ENCODE results near the gene C1orf185.

C1orf185 gene

GRCh38 chr1:51101976-51102375, at the start of gene C1orf185:
C1orf185 (plus strand) TSS chr1:51102228; CDS start chr1:51102234, 6 bp downstream.
- Mint-ChIP-seq H3K9me3 (no peaks in the 10 kb centered on the region), H3K4me3 (no peak within 1 kb of the TSS), H3K27ac (no peak within 1 kb of the TSS), H3K4me1 (ENCODE audit: low read depth) (no peaks in the 10 kb centered on the region), H3K27me3 (ENCODE audit: low read depth) (peaks cover 14% of the 10 kb centered on the region), H3K36me3 (ENCODE audit: low read depth) (no peaks in the 10 kb centered on the region)

- H3K4me1 Mint-ChIP-seq (ENCODE audit: low read depth): no peaks in the 10 kb centered on the region
- no peak overlapping the region for H3K4me3 Mint-ChIP-seq
- H3K9me3 Mint-ChIP-seq: no peaks in the 10 kb centered on the region
These were observed 43.2 kb upstream of the C1orf185 start for GRCh38 chr1:51058858-51059257.

GRCh38 chr1:51061231-51061918, 40.7 kb upstream of the C1orf185 start:
- H3K27me3 Mint-ChIP-seq (ENCODE audit: low read depth): peaks cover 4% of the 10 kb centered on the region
- no peak overlapping the region for H3K4me3 Mint-ChIP-seq
- no peaks in the 10 kb centered on the region for H3K4me1 Mint-ChIP-seq (ENCODE audit: low read depth)
- no peaks in the 10 kb centered on the region for H3K36me3 Mint-ChIP-seq (ENCODE audit: low read depth)
- no peak overlapping the region for H3K27ac Mint-ChIP-seq
- H3K9me3 Mint-ChIP-seq: no peaks in the 10 kb centered on the region

More at GRCh38 chr1:51058858-51059257, 43.2 kb upstream of the C1orf185 start:
- Mint-ChIP-seq H3K27me3 (ENCODE audit: low read depth) (peaks cover 5% of the 10 kb centered on the region), H3K27ac (no peak overlapping the region), H3K36me3 (ENCODE audit: low read depth) (no peaks in the 10 kb centered on the region)

GRCh38 chr1:51063121-51063520, 38.9 kb upstream of the C1orf185 start:
- Mint-ChIP-seq H3K27ac (no peak overlapping the region), H3K27me3 (ENCODE audit: low read depth) (peaks cover 4% of the 10 kb centered on the region), H3K9me3 (no peaks in the 10 kb centered on the region), H3K36me3 (ENCODE audit: low read depth) (no peaks in the 10 kb centered on the region), H3K4me3 (no peak overlapping the region), H3K4me1 (ENCODE audit: low read depth) (no peaks in the 10 kb centered on the region)

GRCh38 chr1:51070011-51070410, 32.0 kb upstream of the C1orf185 start:
- H3K36me3 Mint-ChIP-seq (ENCODE audit: low read depth): no peaks in the 10 kb centered on the region
- no peak overlapping the region for H3K4me3 Mint-ChIP-seq
- peaks cover 21% of the 10 kb centered on the region for H3K27me3 Mint-ChIP-seq (ENCODE audit: low read depth)
- H3K9me3 Mint-ChIP-seq: no peaks in the 10 kb centered on the region
- H3K4me1 Mint-ChIP-seq (ENCODE audit: low read depth): no peaks in the 10 kb centered on the region
- no peak overlapping the region for H3K27ac Mint-ChIP-seq

DNA sequence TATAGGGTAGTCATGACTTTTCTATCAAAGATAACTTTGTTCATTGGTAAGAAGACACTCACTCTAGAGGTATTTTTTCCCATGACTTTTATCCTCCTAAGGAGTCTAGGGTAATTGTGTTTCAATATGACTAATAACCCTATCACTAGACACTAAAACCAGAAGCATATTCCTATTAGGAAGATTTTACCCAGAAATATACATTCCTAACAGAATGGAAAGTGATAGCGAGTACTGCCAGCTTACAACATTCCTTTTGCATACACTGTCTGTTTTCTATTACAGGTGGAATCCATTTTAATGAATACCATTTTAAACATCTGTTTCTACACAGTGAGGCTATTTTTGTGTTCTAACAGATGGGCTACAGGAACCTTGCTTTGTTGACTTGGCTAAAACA, 31.4 kb upstream of the C1orf185 start:
- Mint-ChIP-seq H3K27me3 (ENCODE audit: low read depth) (peaks cover 21% of the 10 kb centered on the region), H3K9me3 (no peaks in the 10 kb centered on the region), H3K4me1 (ENCODE audit: low read depth) (no peaks in the 10 kb centered on the region), H3K36me3 (ENCODE audit: low read depth) (no peaks in the 10 kb centered on the region), H3K4me3 (no peak overlapping the region), H3K27ac (no peak overlapping the region)

GRCh38 chr1:51071291-51072042, 30.6 kb upstream of the C1orf185 start:
- no peaks in the 10 kb centered on the region for H3K4me1 Mint-ChIP-seq (ENCODE audit: low read depth)
- H3K9me3 Mint-ChIP-seq: no peaks in the 10 kb centered on the region
- H3K27ac Mint-ChIP-seq: no peak overlapping the region
- H3K36me3 Mint-ChIP-seq (ENCODE audit: low read depth): no peaks in the 10 kb centered on the region
- no peak overlapping the region for H3K4me3 Mint-ChIP-seq
- peaks cover 21% of the 10 kb centered on the region for H3K27me3 Mint-ChIP-seq (ENCODE audit: low read depth)

DNA sequence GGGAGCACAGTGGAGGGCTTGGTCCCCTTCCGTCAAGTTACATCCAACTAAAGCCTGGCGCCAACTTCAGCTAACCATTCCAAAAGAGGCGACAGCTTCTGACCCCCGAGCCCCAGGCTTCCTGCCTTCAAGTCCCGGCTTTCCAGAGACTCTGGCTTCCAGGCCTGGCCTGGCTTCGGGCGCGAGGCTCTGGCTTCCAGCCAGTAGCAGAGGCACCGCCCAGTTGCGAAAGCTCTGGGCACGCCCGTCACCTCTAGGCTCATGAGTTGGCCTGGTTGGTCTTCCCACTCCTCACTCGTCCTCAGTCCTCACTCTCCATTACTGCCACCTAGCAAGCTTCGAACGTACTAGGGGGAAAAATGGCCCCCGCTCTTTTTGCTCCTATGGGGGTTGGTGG, 30.0 kb upstream of the C1orf185 start:
- Mint-ChIP-seq H3K4me3 (no peak overlapping the region), H3K4me1 (ENCODE audit: low read depth) (no peaks in the 10 kb centered on the region), H3K9me3 (no peaks in the 10 kb centered on the region), H3K36me3 (ENCODE audit: low read depth) (no peaks in the 10 kb centered on the region), H3K27ac (no peak overlapping the region), H3K27me3 (ENCODE audit: low read depth) (peaks cover 21% of the 10 kb centered on the region)

DNA sequence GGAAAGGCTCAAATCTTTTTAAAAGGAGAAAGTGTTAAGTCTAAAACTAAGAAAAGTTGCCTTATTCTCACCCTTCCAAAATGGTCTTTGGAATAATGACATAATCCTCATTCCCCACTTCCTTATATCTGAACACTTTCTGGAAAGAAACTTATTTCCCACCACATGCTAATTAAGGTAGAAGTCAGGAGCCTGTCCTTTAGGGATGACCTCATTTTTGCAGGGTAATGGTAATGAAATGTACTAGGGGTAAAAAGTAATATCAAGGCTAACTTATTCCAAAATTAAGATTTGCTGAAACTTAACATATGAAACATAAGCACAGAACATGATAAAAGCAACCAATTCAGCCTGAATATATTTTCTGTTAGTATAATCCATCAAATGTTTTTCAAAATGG, 29.4 kb upstream of the C1orf185 start:
- Mint-ChIP-seq H3K4me3 (no peak overlapping the region), H3K9me3 (no peaks in the 10 kb centered on the region), H3K4me1 (ENCODE audit: low read depth) (no peaks in the 10 kb centered on the region), H3K36me3 (ENCODE audit: low read depth) (no peaks in the 10 kb centered on the region), H3K27me3 (ENCODE audit: low read depth) (peaks cover 21% of the 10 kb centered on the region), H3K27ac (no peak overlapping the region)

DNA sequence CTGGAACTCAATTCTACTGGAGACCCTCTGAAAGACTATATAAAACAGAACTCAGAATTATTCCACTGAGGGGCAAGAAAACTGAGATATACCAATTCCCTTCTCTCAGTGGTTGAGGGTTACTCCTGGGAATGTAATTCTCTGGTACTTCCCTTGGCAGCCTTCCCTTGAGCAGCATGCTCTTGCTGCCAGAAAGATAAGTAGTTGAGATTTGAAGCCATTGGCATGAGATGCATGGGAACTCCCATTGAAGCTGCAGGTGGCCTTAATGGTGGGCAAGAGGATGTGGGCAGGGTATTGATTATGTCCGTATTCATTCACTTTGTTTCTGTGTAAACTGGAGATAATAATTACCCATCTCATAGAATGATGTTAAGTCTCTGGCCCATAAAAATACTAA, 28.6 kb upstream of the C1orf185 start:
- Mint-ChIP-seq H3K9me3 (no peaks in the 10 kb centered on the region), H3K27me3 (ENCODE audit: low read depth) (peaks cover 23% of the 10 kb centered on the region), H3K4me1 (ENCODE audit: low read depth) (no peaks in the 10 kb centered on the region), H3K4me3 (no peak overlapping the region), H3K27ac (no peak overlapping the region), H3K36me3 (ENCODE audit: low read depth) (no peaks in the 10 kb centered on the region)

GRCh38 chr1:51086496-51087271, 15.3 kb upstream of the C1orf185 start:
- H3K9me3 Mint-ChIP-seq: no peaks in the 10 kb centered on the region
- no peaks in the 10 kb centered on the region for H3K36me3 Mint-ChIP-seq (ENCODE audit: low read depth)
- peaks cover 19% of the 10 kb centered on the region for H3K27me3 Mint-ChIP-seq (ENCODE audit: low read depth)
- H3K27ac Mint-ChIP-seq: no peak overlapping the region
- no peak overlapping the region for H3K4me3 Mint-ChIP-seq
- H3K4me1 Mint-ChIP-seq (ENCODE audit: low read depth): no peaks in the 10 kb centered on the region

DNA sequence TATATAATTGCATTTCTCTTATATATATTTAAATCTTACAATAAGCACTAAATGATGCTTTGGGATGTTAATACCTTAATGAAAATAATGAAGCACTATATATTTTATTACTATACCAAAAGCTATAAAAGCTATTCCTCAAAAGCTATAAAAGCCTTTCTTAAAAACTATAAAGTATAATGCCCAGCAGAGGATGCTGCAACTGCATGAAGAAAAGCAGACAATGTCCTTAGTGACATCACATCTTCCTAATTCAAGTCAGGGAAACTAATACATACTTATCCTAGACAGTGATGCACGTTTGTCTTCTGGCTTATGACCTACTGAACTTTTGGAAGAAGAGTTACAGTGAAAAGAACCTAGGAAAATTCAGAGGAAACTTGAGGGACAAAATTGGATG, 13.6 kb upstream of the C1orf185 start:
- Mint-ChIP-seq H3K4me1 (ENCODE audit: low read depth) (no peaks in the 10 kb centered on the region), H3K4me3 (no peak overlapping the region), H3K27me3 (ENCODE audit: low read depth) (peaks cover 26% of the 10 kb centered on the region), H3K27ac (no peak overlapping the region), H3K9me3 (no peaks in the 10 kb centered on the region), H3K36me3 (ENCODE audit: low read depth) (no peaks in the 10 kb centered on the region)

- H3K9me3 Mint-ChIP-seq: no peaks in the 10 kb centered on the region
- H3K4me1 Mint-ChIP-seq (ENCODE audit: low read depth): no peaks in the 10 kb centered on the region
- H3K27me3 Mint-ChIP-seq (ENCODE audit: low read depth): peaks cover 36% of the 10 kb centered on the region
- H3K36me3 Mint-ChIP-seq (ENCODE audit: low read depth): no peaks in the 10 kb centered on the region
- H3K4me3 Mint-ChIP-seq: no peak overlapping the region
- H3K27ac Mint-ChIP-seq: no peak overlapping the region
These were observed 8.4 kb upstream of the C1orf185 start for GRCh38 chr1:51093581-51093980.

DNA sequence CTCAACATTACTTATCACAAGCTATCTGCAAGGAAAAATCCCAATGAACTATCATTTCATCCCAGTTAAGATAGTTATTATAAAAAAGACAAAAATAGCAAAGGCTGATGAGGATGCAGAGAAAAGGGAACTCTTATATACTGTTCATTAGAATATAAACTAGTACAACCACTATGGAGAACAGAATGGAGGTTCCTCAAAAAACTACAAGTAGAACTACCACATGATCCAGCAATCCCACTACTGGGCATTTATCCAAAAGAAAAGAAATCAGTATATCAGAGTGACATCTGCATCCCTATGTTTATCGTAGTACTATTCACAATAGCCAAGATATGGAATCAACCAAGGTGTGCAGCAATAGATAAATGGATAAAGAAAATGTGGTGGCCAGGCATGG, 4.9 kb upstream of the C1orf185 start:
- H3K9me3 Mint-ChIP-seq: no peaks in the 10 kb centered on the region
- H3K27ac Mint-ChIP-seq: no peak overlapping the region
- no peaks in the 10 kb centered on the region for H3K36me3 Mint-ChIP-seq (ENCODE audit: low read depth)
- H3K27me3 Mint-ChIP-seq (ENCODE audit: low read depth): peaks cover 39% of the 10 kb centered on the region
- H3K4me3 Mint-ChIP-seq: no peak overlapping the region
- no peaks in the 10 kb centered on the region for H3K4me1 Mint-ChIP-seq (ENCODE audit: low read depth)

All from T-helper 1 cell treated with Interleukin-12 subunit alpha and Interleukin-12 subunit beta and Interleukin-4 antibody, amounts not matched to agents 30 μg/mL and 1 μg/mL, for 36 hours (primary cell).